ENCODE data around the gene HOXB5.

GRCh38 chr17:48618256-48618896, 24.8 kb upstream of the HOXB5 start:
- TF ChIP-seq CTCF (IDR thresholded peaks at IDR 0.05; ENCODE audit: low read length) (peak; percentile 89), EZH2 (IDR thresholded peaks at IDR 0.05; ENCODE audit: borderline replicate concordance, low read length) (no peak)
